GM18499 (cell line): ENCODE data around the gene OR52I1.
A peak's percentile ranks its signal among the peaks of the same experiment; 100 is the strongest.

Source experiments
- ATAC-seq: cut with Tn5 transposase; IDR thresholded peaks from one replicate; pipeline ENCODE4 v1.9.1; 2021; ENCODE audit warnings: moderate number of reproducible peaks; ENCODE audit not compliant: insufficient read depth, unreplicated experiment

The OR52I1 gene, protein sequence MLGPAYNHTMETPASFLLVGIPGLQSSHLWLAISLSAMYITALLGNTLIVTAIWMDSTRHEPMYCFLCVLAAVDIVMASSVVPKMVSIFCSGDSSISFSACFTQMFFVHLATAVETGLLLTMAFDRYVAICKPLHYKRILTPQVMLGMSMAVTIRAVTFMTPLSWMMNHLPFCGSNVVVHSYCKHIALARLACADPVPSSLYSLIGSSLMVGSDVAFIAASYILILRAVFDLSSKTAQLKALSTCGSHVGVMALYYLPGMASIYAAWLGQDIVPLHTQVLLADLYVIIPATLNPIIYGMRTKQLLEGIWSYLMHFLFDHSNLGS

DNA sequence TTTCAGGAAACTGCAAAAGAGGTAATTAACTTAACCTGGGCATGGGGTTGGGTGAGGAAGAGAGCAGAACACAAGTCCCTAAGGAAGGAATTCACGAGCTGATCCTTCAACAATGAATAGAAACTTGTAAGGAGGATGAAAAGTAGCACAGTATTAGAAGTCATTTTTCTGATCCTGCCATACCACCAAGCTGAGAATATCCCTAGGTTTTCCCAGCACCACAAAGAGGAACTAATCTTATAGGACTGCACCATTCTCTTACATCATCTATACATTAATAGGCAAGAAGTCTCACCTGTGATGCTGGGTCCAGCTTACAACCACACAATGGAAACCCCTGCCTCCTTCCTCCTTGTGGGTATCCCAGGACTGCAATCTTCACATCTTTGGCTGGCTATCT, at the start of gene OR52I1:
Gene OR52I1 (plus strand): TSS at position 301 of the 400 bp plus-strand sequence. CDS start 0 bp downstream, at position 301.
- ATAC-seq, result no peak

DNA sequence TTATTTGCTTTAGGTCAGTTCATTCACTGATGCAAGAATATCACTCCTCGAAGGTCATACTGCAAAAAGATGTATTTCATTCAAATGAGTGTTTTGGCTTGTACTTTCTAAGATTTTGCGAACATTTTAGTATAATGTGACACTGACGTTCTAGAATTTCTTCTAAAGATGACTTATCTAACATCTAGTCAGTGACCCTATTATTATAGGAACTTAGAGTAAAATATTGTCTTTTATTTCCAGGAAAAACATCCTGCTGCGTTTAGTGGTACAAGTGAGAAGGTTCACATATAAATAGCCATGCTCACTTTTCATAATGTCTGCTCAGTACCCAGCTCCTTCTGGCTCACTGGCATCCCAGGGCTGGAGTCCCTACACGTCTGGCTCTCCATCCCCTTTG, 48.9 kb upstream of the OR52I1 start, which contains the start of gene OR52M1:
Gene OR52M1 (plus strand): TSS at position 301 of the 400 bp plus-strand sequence. CDS start 0 bp downstream, at position 301.
- no peak for ATAC-seq

DNA sequence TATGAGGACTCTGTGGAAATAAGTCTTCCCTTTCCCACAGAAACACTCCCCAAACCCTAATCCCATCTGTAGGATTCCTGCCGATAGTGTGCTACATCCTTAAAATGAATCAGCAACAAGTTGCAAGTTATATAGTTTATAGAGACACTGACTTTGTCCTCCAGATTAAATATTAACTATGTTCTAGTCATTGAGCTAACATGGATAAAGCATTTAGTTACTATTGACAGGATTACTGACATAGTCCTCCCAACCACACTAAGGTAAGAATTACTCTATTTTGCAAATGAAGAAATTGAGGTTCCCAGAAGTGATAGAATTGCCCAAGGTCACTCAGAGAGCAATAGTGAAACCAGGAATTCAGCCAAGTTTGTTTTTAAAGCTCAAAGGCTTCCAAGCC, 47.0 kb upstream of the OR52I1 start:
- ATAC-seq, result no peak

DNA sequence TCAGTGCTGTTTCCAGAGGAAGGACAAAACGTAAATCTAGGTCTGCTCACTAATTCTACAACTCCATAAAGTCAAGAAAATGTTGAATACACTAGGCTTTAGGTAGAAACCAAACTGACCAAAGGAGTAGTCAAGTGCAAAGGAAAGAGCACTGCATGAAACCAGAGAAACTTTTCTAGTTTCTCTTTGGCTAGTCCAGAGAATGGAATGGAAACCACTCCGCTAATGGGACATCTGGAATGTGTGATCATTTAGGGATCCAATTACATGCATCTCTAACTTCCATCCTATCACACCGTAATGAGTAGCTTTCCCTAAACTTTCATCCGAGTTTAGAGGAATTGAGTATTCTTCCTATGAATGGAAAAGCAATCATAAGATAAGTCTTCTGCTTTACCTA, 46.4 kb upstream of the OR52I1 start:
- no peak for ATAC-seq

DNA sequence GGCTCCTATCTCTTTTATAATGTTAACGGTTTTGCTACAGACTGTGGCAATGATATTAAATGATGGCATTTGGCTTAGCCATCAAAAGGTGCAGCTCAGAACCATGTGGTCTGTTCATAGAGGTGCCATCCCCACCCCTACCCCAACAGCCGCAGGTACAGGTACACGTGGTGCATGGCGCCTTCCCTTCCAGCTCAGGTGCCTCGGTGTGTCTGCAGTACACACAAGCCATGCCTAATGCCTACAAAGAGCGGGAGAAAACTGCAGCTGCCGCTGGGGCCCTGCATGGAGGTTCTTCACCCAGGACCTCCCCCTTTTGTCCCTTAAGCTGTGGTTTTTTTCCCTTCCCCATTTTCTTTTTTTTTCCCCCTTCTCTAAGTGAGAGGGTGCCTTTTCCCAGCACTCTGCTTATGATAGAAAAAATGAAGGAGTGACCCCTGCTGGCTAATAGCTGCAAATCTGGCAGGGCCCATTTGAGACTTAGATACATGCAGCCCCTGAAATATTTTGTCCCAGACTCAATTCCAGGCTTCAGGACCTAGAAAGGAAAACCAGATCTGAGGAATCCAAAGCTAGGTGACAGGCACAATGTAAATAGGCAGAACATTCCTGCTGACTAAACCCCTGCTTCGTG, 42.4 kb upstream of the OR52I1 start:
- ATAC-seq, result no peak

DNA sequence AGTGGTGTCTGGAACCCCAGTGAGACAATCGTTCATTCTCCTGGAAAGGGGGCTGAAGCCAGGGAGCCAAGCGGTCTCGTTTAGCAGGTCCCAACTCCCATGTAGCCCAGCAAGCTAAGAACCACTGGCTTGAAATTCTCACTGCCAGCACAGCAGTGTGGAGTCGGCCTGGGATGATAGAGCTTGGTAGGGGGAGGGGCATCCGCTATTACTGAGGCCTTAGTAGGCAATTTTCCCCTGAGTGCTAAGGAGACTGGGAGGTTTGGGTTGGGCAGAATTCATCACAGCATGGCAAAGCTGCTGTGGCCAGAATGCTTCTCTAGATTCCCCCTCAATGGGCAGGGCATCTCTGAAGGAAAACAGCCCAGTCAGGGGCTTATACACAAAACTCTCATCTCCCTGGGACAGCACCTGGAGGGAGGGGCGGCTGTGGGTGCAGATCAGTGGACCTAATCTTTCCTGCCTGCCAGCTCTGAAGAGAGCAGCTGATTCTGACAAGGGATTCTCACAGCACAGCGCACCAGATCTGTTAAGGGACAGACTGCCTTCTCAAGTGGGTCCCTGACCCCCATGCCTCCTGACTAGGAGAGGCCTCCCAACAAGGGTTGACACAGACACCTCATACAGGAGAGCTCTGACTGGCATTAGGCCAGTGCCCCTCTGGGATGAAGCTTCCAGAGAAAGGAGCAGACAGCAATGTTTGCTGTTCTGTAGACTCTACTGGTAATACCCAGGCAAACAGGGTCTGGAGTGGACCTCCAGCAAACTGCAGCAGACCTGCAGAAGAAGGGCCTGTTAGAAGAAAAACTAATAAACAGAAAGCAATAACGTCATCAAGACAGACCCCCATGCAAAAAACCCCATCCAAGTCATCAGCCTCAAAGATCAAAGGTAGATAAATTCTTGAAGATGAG, 34.1 kb upstream of the OR52I1 start:
- ATAC-seq, result no peak

DNA sequence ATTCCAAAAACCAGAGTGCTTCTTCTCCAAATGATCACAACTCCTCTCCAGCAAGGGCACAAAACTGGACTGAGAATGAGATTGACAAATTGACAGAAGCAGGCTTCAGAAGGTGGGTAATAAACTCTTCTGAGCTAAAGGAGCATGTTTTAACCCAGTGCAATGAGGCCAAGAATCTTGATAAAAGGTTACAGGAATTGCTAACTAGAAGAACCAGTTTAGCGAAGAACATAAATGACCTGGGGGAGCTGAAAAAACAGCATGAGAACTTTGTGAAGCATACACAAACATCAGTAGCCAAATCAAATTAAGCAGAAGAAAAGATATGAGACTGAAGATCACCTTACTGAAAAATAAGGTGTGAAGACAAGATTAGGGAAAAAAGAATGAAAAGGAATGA, 33.4 kb upstream of the OR52I1 start:
- no peak for ATAC-seq

DNA sequence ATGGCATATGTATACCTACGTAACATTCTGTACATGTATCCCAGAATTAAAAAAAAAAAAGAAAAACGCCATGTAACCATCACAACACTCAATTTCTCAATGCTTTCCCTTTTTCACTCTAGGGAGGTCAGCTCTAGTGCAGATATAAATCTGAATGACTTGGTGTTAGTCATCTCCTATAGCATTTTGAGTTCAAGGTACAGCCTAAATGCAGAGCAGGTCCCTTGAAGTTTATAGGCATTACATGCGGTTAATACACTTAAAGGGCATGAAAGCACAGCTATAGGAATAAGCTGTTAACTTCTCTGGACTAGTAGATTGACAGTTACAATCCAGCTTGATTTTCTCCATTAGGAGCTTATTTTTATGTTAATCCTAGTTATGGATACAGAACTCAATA, 28.5 kb upstream of the OR52I1 start:
- ATAC-seq, result no peak

DNA sequence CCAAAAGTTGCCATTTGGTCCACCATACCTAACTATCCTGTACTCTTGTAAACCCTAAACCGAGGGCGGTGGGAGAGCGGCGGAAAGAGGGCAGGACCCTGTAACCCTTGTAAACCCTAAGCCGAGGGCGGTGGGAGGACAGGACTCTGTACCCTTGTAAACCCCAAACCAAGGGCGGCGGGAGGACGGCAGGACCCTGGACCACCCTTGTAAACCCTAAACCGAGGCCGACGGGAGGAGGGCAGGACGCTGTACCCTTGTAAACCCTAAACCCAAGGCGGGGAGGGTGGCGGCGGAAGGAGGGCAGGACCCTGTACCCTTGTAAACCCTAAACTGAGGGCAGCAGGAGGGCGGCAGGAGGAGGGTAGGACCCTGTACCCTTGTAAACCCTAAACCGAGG, 24.8 kb upstream of the OR52I1 start:
- ATAC-seq, result no peak

DNA sequence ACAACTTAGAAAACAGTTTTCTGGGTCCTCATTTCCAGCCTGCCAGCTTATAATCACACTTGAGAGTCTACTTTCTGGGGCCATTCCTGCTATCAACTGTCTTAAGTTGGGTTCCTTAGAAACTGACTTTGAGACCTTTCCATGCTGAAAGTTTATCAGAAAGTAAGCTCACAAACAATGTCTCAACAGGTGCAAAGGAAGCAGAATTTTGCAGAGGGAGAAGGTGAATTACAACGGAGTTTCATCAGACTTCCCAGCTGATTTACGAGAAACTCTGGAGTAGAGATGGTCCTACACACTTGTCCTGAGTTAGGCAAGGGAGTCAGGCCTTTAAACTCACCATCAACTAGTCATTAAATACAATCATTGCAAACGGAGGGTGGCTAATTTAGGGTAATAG, 17.0 kb upstream of the OR52I1 start:
- no peak for ATAC-seq

DNA sequence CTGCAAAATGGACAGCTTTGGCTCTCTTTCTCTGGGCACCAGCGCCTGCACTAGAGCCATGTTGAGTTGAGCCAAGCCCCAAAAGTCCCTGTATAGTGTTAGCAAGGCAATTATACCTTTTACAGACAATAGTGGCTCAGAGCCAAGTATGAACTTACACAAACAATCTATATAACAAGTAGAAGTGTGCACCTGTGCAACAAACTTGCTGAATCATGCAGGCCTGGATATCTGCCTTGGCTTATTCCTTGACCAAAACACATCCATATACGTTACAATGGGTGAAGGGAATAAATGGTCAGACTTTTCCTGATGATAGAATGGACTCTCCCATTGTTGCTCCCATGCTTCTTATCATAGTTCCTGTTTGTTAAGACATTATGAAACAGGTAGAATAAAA, 16.1 kb upstream of the OR52I1 start:
- ATAC-seq, result no peak

DNA sequence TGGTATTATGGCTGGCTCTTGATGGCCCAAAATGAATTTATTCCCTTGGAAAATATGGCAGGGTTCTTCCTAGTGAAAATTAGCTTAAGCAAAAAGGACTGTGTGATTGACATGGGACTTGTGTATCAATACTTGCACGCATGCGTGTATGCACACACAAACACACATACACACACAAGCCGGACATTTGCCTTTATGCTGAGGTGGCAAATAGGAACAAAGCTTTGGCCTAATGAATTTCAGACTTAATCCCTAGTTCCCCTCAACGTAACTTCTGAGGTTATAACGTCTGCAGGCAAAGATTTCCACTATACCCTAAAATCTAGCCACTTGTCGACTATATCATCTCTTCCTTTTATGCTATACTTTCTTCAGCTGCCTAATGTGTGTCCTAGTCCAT, 15.2 kb upstream of the OR52I1 start:
- no peak for ATAC-seq

DNA sequence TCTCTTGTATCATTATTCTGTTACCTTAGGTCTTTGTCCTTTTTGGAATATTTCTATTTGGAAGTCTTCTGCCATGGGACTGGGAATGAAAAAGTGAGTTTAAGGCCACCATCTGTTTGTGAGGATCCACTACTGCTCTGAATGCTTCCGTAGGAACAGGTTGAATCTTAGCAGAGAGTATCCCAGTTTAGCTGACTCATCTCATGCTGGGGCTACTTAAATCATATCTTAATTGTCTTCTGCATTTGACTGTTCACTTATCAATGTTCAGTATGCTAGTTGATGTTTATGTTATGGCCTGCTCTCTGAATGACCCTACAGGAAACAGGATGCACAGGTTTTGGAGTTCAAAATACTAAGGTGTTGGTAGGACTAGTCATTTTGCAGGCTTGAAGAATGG, 13.7 kb upstream of the OR52I1 start:
- ATAC-seq, result no peak

DNA sequence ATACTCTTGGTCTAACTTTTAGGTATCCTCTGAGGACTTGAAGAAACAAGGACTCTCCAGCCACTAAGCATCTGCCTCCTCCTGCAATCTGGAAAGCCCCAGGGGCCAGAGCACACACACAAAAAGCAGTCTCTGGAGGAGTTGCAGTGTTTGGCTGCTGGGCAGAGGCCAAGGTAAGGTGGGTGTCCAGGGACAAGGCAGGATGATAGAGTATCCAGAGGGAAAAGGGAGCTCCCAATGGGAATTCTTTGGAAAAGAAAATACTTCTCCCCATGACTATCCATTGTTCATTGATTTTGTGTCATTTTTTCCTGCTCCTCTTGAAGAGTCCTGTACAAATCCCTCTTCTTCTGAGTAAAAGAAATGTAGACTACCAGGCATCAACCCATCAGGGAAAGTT, 12.4 kb upstream of the OR52I1 start, which contains the start of gene OR52I2:
Gene OR52I2 (plus strand): TSS at position 301 of the 400 bp plus-strand sequence.
- no peak for ATAC-seq

DNA sequence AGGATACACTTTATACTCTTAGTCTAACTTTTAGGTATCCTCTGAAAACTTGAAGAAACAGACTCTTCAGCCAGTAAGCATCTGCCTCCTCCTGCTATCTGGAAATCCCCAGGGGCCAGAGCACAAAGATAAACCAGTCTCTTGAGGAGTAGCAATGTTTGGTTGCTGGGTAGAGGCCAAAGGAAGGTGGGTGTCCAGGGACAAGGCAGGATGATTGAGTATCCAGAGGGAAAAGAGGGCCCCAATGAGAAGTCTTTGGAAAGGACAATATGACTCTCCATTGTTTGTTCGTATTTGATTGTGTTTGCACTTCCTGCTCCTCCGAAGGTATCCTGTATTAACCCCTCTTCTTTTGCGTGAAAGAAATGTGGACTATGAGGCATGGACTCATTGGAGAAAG, 4.8 kb upstream of the OR52I1 start:
- no peak for ATAC-seq

DNA sequence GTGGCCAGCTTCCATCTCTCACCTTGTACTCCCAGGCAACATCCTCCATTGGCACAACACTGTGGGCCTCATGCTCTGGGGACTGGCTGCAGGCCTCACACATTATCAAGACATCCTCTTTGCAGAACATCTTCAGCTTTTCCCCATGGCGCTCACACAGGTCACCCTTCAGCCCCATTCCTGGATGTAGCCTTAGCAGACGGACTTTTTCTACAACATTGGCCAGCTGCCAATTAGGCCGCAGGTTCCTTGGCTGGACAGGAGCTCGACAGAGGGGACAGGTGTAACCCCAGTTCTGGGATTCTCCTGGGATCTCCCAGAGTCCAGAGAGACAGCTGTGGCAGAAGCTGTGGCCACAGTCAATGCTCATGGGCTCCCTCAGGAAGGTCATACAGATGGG, 11.2 kb downstream of the OR52I1 start:
- no peak for ATAC-seq

DNA sequence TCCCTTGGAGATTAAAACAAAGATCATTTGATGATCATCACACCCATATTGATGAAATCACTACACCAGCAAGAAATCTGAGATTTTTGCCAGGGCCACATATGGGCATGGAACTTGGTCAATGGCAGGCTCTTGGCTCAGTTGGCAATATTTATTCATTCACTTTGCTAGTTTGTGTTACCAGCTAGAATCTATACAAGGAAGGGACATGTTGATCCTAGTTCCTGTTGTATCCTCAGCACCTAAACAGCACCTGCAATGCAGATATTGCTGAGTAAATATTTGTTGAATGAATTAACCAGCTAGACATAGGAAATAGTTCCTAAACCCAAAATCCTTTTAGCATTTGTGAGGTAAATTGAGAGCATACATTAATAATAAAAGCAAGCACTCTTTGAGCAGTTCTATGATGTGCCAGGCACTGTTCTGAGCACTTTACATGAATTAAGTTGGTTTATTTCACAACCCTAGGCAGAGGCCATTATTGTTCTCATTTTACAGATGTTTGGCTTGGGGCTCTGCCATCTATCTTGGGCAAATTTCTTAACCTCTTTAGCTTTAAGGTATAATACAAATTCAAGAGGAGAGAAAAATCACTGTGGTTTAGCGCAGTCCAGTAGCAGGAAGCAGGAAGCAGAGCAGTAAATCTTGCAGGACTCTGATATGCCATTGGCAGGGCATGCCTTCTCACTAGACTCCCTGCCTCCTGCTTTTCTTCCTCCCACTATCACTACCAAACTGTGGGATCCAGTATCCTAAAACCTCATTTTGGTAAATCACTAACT, 12.6 kb downstream of the OR52I1 start:
- ATAC-seq, result no peak

DNA sequence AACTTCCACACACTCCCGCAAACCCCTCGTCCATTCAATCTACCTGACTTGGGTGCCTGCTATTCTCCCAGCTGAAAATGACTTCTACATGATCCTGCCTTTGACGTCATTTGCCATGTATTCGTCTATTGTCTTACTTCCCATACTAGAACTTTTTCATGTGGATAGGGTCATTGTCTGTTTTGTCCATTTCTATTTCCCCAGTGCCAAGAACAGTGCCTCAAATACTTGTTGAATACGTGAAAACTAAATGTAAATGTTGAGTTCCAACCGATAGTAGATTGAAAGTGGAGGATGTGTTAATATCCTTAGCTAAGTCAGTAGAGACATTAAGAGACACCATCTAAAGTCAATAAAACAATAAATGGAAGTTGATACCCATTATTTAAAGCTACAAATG, 13.3 kb downstream of the OR52I1 start:
- ATAC-seq, result no peak

DNA sequence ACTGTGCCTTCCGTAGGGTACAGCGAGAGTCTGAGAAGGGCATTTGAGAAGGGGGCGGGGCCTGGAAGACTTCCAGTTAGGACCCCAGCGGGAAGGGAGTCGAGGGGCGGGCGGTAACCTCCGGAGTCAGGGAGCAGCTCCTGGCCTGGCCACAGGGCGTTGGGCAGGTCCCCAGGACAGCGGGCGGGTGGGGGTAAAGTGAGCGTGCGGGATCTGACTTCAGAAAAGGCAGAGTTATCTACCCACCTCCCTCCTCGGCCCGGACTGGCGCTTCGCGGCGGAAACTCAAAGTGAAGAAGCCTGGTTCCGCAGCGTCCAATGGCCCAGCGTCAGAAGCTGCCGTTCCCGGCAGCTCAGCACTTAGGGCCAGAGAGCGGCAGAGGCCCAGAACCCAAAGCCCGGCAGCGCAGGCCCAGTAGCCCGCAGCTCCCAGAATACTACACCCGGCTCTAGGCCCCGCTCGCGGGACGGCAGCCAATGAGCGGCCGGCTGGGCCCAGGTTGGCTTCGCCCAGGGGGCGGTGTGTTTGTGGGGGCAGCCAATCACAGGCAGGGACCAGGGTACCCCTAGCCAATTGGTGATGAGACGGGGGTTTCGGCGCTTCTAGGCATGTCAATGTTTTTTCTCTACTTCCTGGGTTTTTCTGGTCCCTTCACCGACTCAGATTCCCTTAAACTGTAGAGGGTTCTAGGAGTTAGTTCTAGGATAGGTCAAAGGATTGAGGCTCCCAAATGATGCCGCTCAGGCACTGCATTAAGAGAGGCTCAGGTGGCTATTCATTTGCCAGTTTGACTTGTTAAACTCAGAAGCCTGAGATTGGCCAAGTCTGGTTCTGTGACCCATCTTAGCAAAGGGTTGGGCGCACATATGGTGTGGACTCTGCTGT, 14.2 kb downstream of the OR52I1 start, which contains the start of gene TRIM68:
Gene TRIM68 (minus strand): TSS at position 451 of the 886 bp plus-strand sequence. CDS start 2,727 bp downstream, outside the sequence.
- ATAC-seq, result peak; percentile 97
